HG03135 (cell line): Measurements from ENCODE around the gene MYO19.
A peak's percentile ranks its signal among the peaks of the same experiment; 100 is the strongest.

ENCODE experiments used
- ATAC-seq: cut with Tn5 transposase; IDR thresholded peaks from one replicate; pipeline ENCODE4 v1.9.1; 2021; ENCODE audit warnings: mild to moderate bottlenecking, moderate library complexity; ENCODE audit not compliant: unreplicated experiment

MYO19 gene, protein sequence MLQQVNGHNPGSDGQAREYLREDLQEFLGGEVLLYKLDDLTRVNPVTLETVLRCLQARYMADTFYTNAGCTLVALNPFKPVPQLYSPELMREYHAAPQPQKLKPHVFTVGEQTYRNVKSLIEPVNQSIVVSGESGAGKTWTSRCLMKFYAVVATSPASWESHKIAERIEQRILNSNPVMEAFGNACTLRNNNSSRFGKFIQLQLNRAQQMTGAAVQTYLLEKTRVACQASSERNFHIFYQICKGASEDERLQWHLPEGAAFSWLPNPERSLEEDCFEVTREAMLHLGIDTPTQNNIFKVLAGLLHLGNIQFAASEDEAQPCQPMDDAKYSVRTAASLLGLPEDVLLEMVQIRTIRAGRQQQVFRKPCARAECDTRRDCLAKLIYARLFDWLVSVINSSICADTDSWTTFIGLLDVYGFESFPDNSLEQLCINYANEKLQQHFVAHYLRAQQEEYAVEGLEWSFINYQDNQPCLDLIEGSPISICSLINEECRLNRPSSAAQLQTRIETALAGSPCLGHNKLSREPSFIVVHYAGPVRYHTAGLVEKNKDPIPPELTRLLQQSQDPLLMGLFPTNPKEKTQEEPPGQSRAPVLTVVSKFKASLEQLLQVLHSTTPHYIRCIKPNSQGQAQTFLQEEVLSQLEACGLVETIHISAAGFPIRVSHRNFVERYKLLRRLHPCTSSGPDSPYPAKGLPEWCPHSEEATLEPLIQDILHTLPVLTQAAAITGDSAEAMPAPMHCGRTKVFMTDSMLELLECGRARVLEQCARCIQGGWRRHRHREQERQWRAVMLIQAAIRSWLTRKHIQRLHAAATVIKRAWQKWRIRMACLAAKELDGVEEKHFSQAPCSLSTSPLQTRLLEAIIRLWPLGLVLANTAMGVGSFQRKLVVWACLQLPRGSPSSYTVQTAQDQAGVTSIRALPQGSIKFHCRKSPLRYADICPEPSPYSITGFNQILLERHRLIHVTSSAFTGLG

GRCh38 chr17:36534840-36535668 lies at the start of gene MYO19, which contains the start of gene PIGW:
MYO19 (minus strand) TSS chr17:36534868; CDS start chr17:36532538, 2,330 bp downstream.
PIGW (plus strand) TSS chr17:36534987; CDS start chr17:36537102, 2,115 bp downstream.
- peak; percentile 70 for ATAC-seq

- no peak for ATAC-seq
These were observed 49.1 kb upstream of the MYO19 start for GRCh38 chr17:36583787-36584186.

DNA sequence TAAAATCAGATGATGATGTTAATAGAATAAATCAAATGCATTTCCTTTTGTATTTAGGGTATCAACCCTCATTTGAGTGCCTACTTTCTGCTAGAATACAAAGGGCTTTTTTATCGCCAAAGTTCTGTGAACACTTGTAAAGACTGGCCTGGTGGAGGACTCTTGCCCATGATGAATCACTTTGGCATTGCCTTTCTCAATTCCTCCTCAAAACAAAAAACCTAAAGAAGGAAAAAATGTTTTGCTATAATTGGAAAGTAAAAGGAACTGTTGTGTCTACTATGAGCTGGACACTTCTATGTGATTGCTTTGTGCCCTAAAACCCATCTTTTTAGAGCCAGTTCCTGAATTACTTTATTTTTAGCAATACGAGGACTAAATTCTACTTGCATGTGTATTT lies 44.0 kb upstream of the MYO19 start:
- no peak for ATAC-seq

DNA sequence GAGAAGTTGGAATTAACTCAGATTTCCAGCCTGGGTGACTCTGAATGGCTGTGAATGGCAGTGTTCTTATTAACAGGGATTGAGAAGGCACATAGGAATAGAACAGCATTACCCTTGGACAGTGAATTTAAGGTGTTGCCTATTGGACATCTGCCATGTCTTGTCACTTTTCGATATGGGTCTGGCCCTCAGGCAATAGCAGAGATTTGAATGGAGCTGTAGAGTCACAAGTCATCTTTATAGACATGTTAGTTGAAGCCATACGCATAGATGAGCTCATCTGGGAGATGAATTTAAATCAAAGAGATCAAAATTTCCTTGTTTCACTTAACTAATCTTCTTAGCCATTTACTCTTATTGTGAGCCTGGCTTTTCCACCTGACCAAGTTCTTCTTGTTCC lies 42.1 kb upstream of the MYO19 start:
- no peak for ATAC-seq

GRCh38 chr17:36575028-36575427 lies 40.4 kb upstream of the MYO19 start:
- no peak for ATAC-seq

- ATAC-seq = no peak
These were observed 31.4 kb upstream of the MYO19 start for GRCh38 chr17:36566081-36566480.

GRCh38 chr17:36553459-36553858 lies 18.8 kb upstream of the MYO19 start:
- ATAC-seq = no peak

DNA sequence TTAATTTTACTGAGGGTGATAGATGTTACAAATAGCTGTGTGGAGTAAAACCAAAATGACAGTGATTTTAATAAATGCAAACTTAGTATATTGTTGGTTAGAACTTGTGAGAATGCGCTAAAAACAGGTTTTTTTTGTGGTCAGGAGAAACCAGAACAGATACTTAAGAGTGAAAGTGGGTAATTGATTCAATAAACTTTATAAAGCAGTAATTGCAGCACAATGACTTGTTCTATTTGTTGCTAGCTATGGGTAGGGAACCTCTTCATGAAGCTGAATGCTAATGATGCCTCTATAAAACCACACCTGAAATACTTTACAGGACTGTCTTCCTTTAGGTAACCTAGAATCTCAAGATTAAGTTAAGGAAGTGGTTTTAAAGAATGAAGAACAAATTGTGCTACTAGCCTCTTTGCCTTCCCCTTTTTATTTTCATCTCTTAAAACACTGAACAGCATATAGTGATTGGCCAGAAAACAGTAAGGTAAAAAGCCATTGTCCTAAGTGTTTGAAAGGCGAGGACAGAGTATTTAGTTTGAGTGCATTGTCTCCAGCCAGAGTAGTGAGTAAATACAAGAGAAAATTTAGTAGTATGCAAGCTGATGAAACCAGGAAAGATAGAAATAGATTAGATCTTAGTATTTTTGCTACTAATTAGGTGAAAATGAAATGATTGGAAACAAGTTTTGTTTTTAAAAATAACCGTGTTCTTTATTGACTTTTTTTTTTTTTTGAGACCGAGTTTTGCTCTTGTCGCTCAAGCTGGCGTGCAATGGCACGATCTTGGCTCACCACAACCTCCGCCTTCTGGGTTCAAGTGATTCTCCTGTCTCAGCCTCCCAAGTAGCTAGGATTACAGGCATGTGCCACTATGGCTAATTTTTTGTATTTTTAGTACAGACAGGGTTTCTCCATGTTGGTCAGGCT lies 16.1 kb upstream of the MYO19 start:
- no peak for ATAC-seq

DNA sequence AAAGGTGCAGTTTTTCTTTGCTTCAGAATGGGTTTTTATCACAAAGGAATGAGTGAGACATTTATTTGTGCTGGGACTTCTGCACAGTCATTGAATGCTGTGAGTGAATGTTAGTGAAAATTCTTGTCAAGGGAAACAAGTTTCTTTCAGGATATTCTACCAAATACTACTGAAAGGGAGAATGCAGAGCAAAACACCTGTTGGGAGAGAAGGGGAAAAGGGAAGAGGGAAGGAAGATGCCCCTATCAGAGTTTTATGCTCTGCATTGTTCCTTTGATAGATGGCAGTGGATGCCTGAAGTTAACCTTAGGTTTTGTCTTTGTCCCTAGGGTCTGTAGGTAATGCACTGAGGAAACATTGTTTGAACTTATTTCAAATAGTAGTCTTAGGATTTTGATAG lies 13.1 kb upstream of the MYO19 start:
- no peak for ATAC-seq

DNA sequence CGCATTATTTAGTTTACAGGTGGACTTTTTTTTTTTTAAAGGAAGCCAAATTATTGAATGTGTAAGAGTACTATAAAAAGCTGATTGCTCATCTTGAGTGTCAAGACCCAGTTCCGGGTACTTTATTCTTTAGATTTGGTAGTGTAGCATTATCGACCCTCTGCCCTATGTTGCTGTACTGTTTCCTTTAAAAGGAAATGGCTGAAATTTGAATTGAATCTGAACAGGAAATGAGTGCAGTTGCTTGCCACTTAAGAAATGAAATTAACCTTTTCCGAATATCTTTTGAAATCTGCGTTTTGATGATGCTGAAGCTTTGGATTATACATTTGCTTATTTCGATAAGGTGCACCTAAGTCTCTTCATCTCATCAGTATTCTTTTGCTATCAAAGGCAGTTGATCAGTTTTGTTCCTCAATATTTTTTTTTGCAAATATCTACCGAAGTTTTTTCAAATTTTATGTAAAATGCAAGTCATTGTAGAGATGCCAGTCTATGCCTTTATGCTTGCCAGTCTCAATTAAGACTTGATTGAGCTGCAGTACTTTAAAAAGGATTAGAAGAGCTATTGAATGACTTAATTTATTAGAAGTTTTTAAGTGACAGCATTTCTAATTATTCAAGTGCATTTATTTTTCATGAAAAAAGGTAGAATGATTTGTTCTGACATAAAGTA lies 11.9 kb upstream of the MYO19 start:
- ATAC-seq = no peak

DNA sequence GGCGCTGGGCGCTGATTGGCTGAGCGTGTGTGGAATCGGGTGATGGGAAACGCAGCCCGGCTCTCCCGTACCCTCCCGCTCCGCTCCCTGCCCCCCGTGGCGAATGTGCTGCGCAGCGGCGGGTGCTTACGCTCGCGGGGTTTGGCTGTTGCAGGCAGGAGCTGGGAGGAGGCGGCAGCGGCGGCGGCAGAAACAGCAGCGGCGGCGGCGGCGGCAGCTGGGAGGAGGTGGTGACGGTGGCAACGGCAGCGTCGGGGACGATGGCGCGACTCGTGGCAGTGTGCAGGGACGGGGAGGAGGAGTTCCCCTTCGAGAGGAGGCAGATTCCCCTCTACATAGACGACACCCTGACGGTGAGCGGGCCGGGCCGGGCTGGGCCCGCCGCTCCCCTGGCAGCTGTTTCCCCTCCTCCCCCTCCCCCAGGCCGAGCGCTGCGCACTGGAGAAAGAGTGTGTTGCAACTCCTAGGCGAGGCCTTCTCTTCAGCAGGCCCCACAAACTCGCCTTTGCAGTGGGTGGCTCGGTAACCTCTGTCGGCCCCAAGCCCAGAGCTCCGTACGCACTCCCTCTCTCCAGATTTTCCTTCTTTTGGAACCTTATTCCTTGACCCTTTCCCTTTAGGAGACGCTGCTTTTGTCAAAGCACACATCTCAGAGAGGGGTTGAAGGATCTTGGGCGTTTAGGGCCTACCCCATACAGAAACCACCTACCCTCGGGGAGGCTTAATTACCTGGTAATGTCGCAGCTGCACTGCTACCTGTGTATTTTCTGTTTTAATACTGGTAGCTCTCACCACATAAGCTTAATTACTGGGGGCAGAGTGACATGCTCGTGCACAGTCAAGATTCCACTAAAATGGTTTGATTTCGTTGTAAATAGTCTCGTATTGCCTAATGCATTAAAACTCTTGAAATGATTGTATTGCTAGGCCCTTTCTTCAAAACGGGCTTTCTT lies 11.1 kb upstream of the MYO19 start:
- ATAC-seq = peak; percentile 64

DNA sequence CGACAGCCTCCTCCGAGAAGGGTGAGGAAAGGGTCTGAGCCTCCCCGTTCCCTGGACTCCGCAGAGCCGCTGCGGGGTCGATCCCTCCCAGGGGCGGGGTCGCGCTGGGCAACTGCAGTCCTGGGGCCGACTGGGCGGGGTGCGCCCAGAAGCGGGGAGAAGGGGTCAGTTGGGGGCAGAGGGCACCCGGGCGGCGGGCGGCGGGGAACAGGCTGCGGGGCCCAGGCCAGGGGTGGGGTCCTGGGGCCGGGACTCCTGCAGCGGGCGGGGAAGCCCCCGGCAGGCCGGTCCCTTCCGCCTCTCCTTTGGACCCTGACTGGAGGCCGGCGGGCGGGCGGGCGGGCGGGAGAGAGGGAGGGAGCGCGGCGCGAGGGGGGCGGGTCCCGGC lies 10.4 kb upstream of the MYO19 start:
- peak; percentile 22 for ATAC-seq

GRCh38 chr17:36544307-36545076 lies 9.8 kb upstream of the MYO19 start, which contains the start of gene GGNBP2:
GGNBP2 (plus strand) TSS chr17:36544919; CDS start chr17:36545725, 806 bp downstream.
- ATAC-seq = peak; percentile 47

DNA sequence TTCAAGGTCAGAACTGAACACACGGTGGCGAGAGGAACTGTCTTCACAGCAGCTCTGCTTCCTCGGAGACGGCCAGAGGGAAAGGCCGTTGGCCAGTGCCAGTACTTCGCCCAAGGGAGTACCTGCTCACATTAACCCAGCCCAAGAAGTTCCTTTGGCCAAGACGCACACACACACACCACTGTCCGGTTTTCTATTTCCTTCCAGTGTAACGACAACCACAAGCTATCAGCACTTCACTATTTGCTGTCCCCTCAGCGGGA lies 9.3 kb upstream of the MYO19 start:
- ATAC-seq = peak; percentile 17

- ATAC-seq = no peak
These were observed 8.1 kb upstream of the MYO19 start for GRCh38 chr17:36542755-36543154.

GRCh38 chr17:36540696-36541095 lies 6.0 kb upstream of the MYO19 start:
- no peak for ATAC-seq

DNA sequence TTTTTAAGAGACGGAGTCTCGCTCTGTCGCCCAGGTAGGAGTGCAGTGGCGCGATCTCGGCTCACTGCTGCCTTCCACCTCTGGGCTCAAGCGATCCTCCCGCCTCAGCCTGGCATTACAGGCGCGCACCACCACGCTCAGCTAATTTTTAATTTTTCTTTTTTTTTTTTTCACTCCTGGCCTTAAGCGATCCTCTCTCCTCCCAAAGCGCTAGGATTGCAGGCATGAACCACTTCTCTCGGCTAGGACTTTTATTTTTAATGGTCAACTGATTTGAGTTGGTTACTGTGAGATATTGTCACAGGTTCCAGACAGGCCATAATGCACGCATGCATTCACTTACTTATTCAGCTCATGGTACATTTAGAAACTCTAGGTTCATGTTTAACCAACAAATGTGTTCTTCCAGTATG lies 1.0 kb upstream of the MYO19 start:
- peak; percentile 15 for ATAC-seq
